Sigmoid colon (tissue), 4 donors: Measurements from ENCODE around the gene SINHCAF.

Experiments used
- POLR2A ChIP-seq, 2 donors: fragments of 450-650 bp; IDR thresholded peaks; one replicate each; pipeline ENCODE4 v1.6.1; 2016; ENCODE audit warnings: antibody characterized with exemption in 2 of 2, mild to moderate bottlenecking in 2 of 2, moderate library complexity in 2 of 2
- POLR2AphosphoS5 ChIP-seq, 4 donors: sonication (generic); formaldehyde crosslinking; IDR thresholded peaks; one replicate each; pipeline ENCODE4 v1.6.1; 2017; ENCODE audit warnings: antibody characterized with exemption in 4 of 4
- TF ChIP-seq, protein P1 (sequence below), 4 experiments: fragments of 450-650 bp in 3 of 4; fragments of 200-600 bp in 1 of 4; IDR thresholded peaks; one replicate each; pipeline ENCODE4 v1.5.1; 2016 to 2019; ENCODE audit warnings: antibody characterized with exemption in 4 of 4, mild to moderate bottlenecking in 3 of 4, moderate library complexity in 2 of 4

GRCh38 chr12:31267966-31268365, 58.0 kb downstream of the SINHCAF start:
- TF ChIP-seq, protein P1, sequence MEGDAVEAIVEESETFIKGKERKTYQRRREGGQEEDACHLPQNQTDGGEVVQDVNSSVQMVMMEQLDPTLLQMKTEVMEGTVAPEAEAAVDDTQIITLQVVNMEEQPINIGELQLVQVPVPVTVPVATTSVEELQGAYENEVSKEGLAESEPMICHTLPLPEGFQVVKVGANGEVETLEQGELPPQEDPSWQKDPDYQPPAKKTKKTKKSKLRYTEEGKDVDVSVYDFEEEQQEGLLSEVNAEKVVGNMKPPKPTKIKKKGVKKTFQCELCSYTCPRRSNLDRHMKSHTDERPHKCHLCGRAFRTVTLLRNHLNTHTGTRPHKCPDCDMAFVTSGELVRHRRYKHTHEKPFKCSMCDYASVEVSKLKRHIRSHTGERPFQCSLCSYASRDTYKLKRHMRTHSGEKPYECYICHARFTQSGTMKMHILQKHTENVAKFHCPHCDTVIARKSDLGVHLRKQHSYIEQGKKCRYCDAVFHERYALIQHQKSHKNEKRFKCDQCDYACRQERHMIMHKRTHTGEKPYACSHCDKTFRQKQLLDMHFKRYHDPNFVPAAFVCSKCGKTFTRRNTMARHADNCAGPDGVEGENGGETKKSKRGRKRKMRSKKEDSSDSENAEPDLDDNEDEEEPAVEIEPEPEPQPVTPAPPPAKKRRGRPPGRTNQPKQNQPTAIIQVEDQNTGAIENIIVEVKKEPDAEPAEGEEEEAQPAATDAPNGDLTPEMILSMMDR (IDR thresholded peaks at IDR 0.05), result no peak
- TF ChIP-seq POLR2AphosphoS5 (IDR thresholded peaks at IDR 0.05) (no peak), POLR2A (IDR thresholded peaks at IDR 0.05) (no peak)
